NB4 (cell line): ENCODE results near the gene ISG20.

Source experiments
- DNase-seq: peaks from one replicate; pipeline ENCODE4 v3.0.0; 2010; ENCODE audit warnings: low read depth
- H3K4me3 ChIP-seq: one replicate; pipeline ENCODE4 v1.5.1; 2011; ENCODE audit warnings: mild to moderate bottlenecking, low read depth, low read length, moderate library complexity
- CTCF ChIP-seq: IDR thresholded peaks from one replicate; pipeline ENCODE4 v1.5.1; 2012; ENCODE audit warnings: low read depth, low read length
- MAX ChIP-seq: IDR thresholded peaks from 2 replicates; pipeline ENCODE4 v1.6.1; 2011; ENCODE audit warnings: low read depth, low read length
- MYC ChIP-seq: IDR thresholded peaks from 2 replicates; pipeline ENCODE4 v1.6.1; 2011; ENCODE audit warnings: low read depth, low read length
- POLR2A ChIP-seq: IDR thresholded peaks from 2 replicates; pipeline ENCODE4 v1.6.1; 2011; ENCODE audit warnings: mild to moderate bottlenecking; ENCODE audit not compliant: insufficient read length; ENCODE audit errors: extremely low read depth

The ISG20 gene

GRCh38 chr15:88638626-88639372 is at the start of gene ISG20:
Gene ISG20, plus strand, starts transcription at chr15:88639016. Its CDS starts 351 bp downstream, at chr15:88639367.
- DNase-seq, result peak; percentile 92
- peak within 1 kb of the TSS; percentile 49 for H3K4me3 ChIP-seq
- TF ChIP-seq MAX, result peak; percentile 97
- no peak for TF ChIP-seq POLR2A
- peak; percentile 92 for TF ChIP-seq MYC
- TF ChIP-seq CTCF, result peak; percentile 31

GRCh38 chr15:88590759-88591158 is 48.1 kb upstream of the ISG20 start:
- no peak overlapping the region for H3K4me3 ChIP-seq
- DNase-seq, result no peak
- TF ChIP-seq CTCF, result no peak
- TF ChIP-seq POLR2A, result no peak
- no peak for TF ChIP-seq MYC
- no peak for TF ChIP-seq MAX

GRCh38 chr15:88591384-88591783 is 47.4 kb upstream of the ISG20 start:
- DNase-seq, result no peak
- no peak overlapping the region for H3K4me3 ChIP-seq
- no peak for TF ChIP-seq MYC
- no peak for TF ChIP-seq POLR2A
- TF ChIP-seq MAX, result no peak
- TF ChIP-seq CTCF, result no peak

GRCh38 chr15:88603885-88604284 is 34.9 kb upstream of the ISG20 start:
- H3K4me3 ChIP-seq, result no peak overlapping the region
- DNase-seq, result no peak
- TF ChIP-seq CTCF (no peak), MYC (no peak), MAX (no peak), POLR2A (no peak)

- no peak for TF ChIP-seq MYC
- TF ChIP-seq MAX, result no peak
- no peak for TF ChIP-seq POLR2A
- TF ChIP-seq CTCF, result no peak
- no peak overlapping the region for H3K4me3 ChIP-seq
- DNase-seq, result no peak
Observed at GRCh38 chr15:88604381-88605188, 34.2 kb upstream of the ISG20 start.
